KOPT-K1 (cell line): ENCODE measurements around the gene NKAPD1.
"Not testable (repeated sequence)": the region's sequence is repeated elsewhere in the genome, so short reads cannot be mapped to it uniquely, and the experiment has no call there.

Experiments
- H3K27ac ChIP-seq: fragments of 200-600 bp; sonication (generic); 2 replicates; pipeline ENCODE4 v1.5.1; 2016; ENCODE audit warnings: antibody characterized with exemption, mild to moderate bottlenecking, low read depth, low read length; ENCODE audit not compliant: poor library complexity, severe bottlenecking
- H3K36me3 ChIP-seq: fragments of 200-600 bp; sonication (generic); 2 replicates; pipeline ENCODE4 v1.5.1; 2017; ENCODE audit warnings: antibody characterized with exemption, mild to moderate bottlenecking, low read length, moderate library complexity; ENCODE audit not compliant: insufficient read depth
- H3K9me3 ChIP-seq: fragments of 200-600 bp; sonication (generic); 2 replicates; pipeline ENCODE4 v1.5.1; 2017; ENCODE audit warnings: antibody characterized with exemption, low read length, mild to moderate bottlenecking; ENCODE audit not compliant: insufficient read depth, poor library complexity, severe bottlenecking

The NKAPD1 gene

DNA sequence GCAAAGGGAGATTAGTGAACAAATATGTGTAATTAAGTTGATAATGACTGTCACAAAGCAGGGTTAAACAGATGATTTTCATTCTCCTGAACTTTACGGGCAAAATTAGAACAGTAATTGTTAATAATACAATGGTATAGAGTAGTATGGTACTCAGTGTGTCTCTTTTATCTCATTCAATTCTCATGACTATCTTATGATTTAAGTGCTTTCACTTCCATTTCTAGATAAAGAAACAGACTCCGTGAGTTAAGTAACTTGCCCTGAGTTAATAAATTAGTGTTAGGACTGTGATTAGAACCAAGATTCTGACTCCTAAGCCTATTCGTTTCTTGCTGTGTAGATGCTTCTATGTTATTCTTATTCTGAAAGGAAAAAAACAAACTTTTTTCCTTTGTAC, 22.3 kb upstream of the NKAPD1 start:
- H3K27ac ChIP-seq, result no peak overlapping the region

GRCh38 chr11:112057170-112057569, 16.9 kb upstream of the NKAPD1 start:
- H3K9me3 ChIP-seq, result no peaks in the 10 kb centered on the region
- H3K27ac ChIP-seq, result no peak overlapping the region
- H3K36me3 ChIP-seq, result peaks cover 90% of the 10 kb centered on the region

More for the DNA sequence above, 22.3 kb upstream of the NKAPD1 start:
- Histone ChIP-seq H3K36me3 (peaks cover 94% of the 10 kb centered on the region), H3K9me3 (no peaks in the 10 kb centered on the region)

- Histone ChIP-seq H3K36me3 (peaks cover 90% of the 10 kb centered on the region), H3K9me3 (no peaks in the 10 kb centered on the region), H3K27ac (no peak overlapping the region)
These were observed 16.0 kb upstream of the NKAPD1 start for GRCh38 chr11:112058103-112058502.

DNA sequence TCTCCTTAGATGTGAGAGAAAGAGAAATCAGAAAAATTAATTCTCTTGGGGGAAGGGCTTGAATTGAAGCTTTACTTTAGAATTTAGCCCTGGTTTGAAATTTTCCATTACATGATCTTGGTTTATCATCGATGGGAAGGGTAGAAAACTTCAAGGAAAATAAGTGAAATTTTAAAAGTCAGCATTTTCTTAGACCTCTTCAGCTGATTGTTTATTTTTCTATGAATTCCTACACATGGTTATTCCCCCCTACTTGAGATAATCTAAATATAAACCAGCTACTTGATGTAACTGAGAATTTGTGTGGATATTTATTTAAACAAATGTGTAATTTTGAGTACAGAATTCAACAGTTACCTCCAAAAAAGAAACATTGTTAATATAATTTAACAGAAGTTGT, 11.2 kb upstream of the NKAPD1 start:
- Histone ChIP-seq H3K36me3 (peaks cover 63% of the 10 kb centered on the region), H3K27ac (no peak overlapping the region), H3K9me3 (no peaks in the 10 kb centered on the region)

DNA sequence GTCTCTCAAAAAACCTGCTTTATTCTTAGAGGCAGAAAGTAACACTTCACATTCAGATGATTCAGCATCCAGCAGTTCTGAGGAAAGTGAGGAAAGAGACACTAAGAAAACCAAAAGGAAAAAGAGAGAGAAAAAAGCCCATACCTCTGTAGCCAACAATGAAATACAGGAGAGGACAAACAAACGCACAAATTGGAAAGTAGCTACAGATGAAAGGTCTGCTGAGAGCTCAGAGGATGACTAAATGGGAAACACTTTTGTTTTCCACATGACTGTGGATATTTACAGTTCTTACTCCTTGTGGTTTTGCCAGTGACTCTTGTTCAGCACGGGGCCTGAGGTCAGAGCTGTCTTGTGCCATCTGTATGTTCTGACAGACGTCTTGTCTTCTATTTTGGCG, 8.6 kb downstream of the NKAPD1 start:
- H3K36me3 ChIP-seq, result peaks cover 76% of the 10 kb centered on the region

GRCh38 chr11:112085822-112086421, 11.8 kb downstream of the NKAPD1 start:
- Histone ChIP-seq H3K36me3 (peaks cover 79% of the 10 kb centered on the region), H3K9me3 (no peaks in the 10 kb centered on the region), H3K27ac (peak overlapping the region; percentile 85)

More for the DNA sequence above, 8.6 kb downstream of the NKAPD1 start:
- Histone ChIP-seq H3K27ac (no peak overlapping the region), H3K9me3 (no peaks in the 10 kb centered on the region)

- H3K27ac ChIP-seq, result peak within 1 kb of the TSS; percentile 85
- peaks cover 79% of the 10 kb centered on the region for H3K36me3 ChIP-seq
- H3K9me3 ChIP-seq, result no peaks in the 10 kb centered on the region
These were observed 12.5 kb downstream of the NKAPD1 start, which contains the start of the genes SDHD and TIMM8B for GRCh38 chr11:112086422-112087191. Gene SDHD, plus strand, starts transcription at chr11:112086873. Its CDS starts 35 bp downstream, at chr11:112086908. Gene TIMM8B, minus strand, starts transcription at chr11:112086756. Its CDS starts 33 bp downstream, at chr11:112086723.

DNA sequence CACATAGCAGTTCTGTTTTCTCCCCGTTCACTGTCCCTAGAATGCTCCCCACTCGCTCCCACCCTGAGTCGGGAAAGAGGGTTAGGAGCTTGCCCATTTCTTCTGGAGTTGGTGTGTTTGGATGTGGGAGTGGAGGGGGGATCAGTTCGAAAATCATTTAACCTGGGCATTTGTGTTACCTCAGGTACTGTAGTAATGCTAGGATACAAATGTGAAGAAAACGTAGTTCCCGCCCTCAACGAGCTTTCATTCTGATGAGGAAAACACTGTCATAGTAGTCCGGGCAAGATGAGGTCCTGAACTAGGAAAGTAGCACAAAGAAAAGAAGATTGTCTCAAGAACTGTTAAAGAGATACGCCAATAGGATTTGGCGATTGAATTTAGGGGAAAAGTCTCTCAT, 13.1 kb downstream of the NKAPD1 start:
- peak overlapping the region; percentile 85 for H3K27ac ChIP-seq
- peaks cover 79% of the 10 kb centered on the region for H3K36me3 ChIP-seq
- H3K9me3 ChIP-seq, result no peaks in the 10 kb centered on the region

DNA sequence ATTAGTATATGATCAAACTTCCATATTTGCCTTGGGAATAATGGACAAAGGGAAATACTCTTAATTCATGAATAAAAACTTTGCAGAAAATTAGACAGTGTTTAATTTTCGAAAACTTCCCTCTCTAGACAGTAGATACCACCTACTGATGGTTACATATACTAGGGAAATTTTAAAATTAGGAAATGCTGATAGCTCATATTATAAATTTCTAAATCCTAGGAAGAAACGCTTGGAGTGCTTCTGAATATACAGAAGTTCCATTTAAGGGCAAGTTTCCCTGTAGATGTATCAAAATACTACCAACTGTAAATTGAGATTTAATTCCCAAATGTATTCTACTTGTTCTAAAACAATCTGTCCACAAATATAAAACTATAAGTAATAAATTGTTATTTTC, 21.2 kb downstream of the NKAPD1 start:
- H3K9me3 ChIP-seq, H3K27ac ChIP-seq: not testable (repeated sequence)
- H3K36me3 ChIP-seq, result peaks cover 70% of the 10 kb centered on the region

GRCh38 chr11:112096194-112096593, 22.1 kb downstream of the NKAPD1 start:
- peaks cover 61% of the 10 kb centered on the region for H3K36me3 ChIP-seq
- H3K27ac ChIP-seq, result no peak overlapping the region
- H3K9me3 ChIP-seq, result no peaks in the 10 kb centered on the region

GRCh38 chr11:112097734-112098528, 23.8 kb downstream of the NKAPD1 start:
- Histone ChIP-seq H3K9me3 (no peaks in the 10 kb centered on the region), H3K36me3 (peaks cover 44% of the 10 kb centered on the region), H3K27ac (no peak overlapping the region)

GRCh38 chr11:112100462-112100861, 26.4 kb downstream of the NKAPD1 start:
- H3K9me3 ChIP-seq, result no peaks in the 10 kb centered on the region
- peaks cover 22% of the 10 kb centered on the region; the same call in 1 of the 2 replicates for H3K36me3 ChIP-seq
- no peak overlapping the region for H3K27ac ChIP-seq

DNA sequence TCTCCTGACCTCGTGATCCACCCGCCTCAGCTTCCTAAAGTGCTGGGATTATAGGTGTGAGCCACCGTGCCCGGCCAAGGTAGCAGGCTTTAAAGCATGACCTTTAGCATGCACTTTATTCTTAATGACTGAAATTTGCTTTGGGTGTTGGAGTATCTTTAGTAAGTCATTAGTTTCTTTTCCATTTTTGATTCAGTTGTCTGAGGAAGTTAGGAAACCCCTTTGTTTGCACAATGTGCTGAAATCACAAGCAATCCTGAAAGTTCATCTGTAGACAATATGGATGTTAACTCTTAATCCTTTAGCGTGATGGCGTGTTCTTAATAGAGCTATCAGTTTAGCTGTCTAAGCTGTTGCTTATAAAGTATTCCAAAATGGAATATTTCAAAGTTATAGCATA, 29.3 kb downstream of the NKAPD1 start:
- Histone ChIP-seq H3K36me3 (no peaks in the 10 kb centered on the region), H3K27ac (no peak overlapping the region), H3K9me3 (no peaks in the 10 kb centered on the region)

GRCh38 chr11:112106070-112106469, 32.0 kb downstream of the NKAPD1 start:
- Histone ChIP-seq H3K27ac (no peak overlapping the region), H3K36me3 (no peaks in the 10 kb centered on the region), H3K9me3 (no peaks in the 10 kb centered on the region)
